Activated CD8-positive, alpha-beta T cell treated with anti-CD3 and anti-CD28 coated beads for 36 hours (primary cell): ENCODE measurements around the gene ATOSA. TPM values are rescaled to one million over a fixed set of nuclear protein-coding genes. Genes with fewer than 3 reads are reported as not detected.

Source experiments
- ATAC-seq: fragments of 200-7000 bp; cut with Tn5 transposase; one replicate; pipeline ENCODE4 v1.10.0; 2021; ENCODE audit warnings: mild to moderate bottlenecking, moderate library complexity
- CTCF ChIA-PET: fragments of 350-600 bp; sonication (Branson Sonifier 250); formaldehyde crosslinking; loops from one replicate; lab custom pipeline; 2021; ENCODE audit warnings: antibody characterized with exemption; lab: Charles Lee
- POLR2A ChIA-PET: fragments of 350-600 bp; sonication (Branson Sonifier 250); formaldehyde crosslinking; loops from one replicate; lab custom pipeline; 2021; ENCODE audit warnings: antibody characterized with exemption; lab: Charles Lee
- DNase-seq: peaks from one replicate; pipeline ENCODE4 v3.0.0-alpha.2; 2020
- H3K27ac Mint-ChIP-seq: one replicate; pipeline ENCODE4 v1.8.0; 2021; ENCODE audit warnings: mild to moderate bottlenecking, mixed read lengths
- H3K27me3 Mint-ChIP-seq: one replicate; pipeline ENCODE4 v1.8.0; 2021; ENCODE audit warnings: mixed read lengths
- H3K36me3 Mint-ChIP-seq: one replicate; pipeline ENCODE4 v1.8.0; 2021; ENCODE audit warnings: low read depth, mixed read lengths
- H3K4me1 Mint-ChIP-seq: one replicate; pipeline ENCODE4 v1.8.0; 2021; ENCODE audit warnings: low read depth, mixed read lengths
- H3K4me3 Mint-ChIP-seq: one replicate; pipeline ENCODE4 v1.8.0; 2021; ENCODE audit warnings: mild to moderate bottlenecking, moderate library complexity, mixed read lengths
- H3K9me3 Mint-ChIP-seq: one replicate; pipeline ENCODE4 v1.8.0; 2021; ENCODE audit warnings: mixed read lengths
- intact Hi-C: fragments of 100-400 bp; cut with micrococcal nuclease; formaldehyde crosslinking; loops from one replicate; pipeline ENCODE4 v1.10.0; 2022
- total RNA-seq, 2 experiments: library from RNA; stranded (reverse); gene quantifications; one replicate each; pipeline ENCODE4 v1.2.3, GENCODE V29; 2021
- TF ChIP-seq, protein P1 (sequence below): fragments of 200-600 bp; IDR thresholded peaks from one replicate; pipeline ENCODE4 v1.8.0; 2022; ENCODE audit warnings: antibody characterized with exemption, mild to moderate bottlenecking

ATOSA gene
- total RNA-seq, 2 experiments from 2014 or later = 13.1 TPM

DNA sequence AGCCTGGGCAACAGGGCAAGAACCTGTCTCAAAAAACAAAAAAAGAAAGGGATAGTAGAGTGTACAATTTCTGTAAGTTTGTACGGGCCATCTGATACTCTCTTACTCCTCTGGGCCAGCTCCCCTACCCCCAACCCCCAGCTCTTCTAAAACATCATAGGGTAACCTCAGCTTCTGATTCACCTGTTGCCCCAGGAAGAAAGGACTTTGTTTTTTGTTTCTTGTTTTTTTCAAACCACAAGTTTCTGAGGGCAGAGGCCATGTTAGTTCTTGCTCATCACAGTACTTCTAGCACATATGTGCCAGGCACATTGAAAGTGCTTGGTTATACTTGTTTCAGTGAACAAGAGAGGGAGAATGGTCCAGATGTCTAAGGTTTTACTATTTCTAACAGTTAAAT, 20.2 kb downstream of the ATOSA start:
- intact Hi-C loops = no loop called here
- TF ChIP-seq, protein P1, sequence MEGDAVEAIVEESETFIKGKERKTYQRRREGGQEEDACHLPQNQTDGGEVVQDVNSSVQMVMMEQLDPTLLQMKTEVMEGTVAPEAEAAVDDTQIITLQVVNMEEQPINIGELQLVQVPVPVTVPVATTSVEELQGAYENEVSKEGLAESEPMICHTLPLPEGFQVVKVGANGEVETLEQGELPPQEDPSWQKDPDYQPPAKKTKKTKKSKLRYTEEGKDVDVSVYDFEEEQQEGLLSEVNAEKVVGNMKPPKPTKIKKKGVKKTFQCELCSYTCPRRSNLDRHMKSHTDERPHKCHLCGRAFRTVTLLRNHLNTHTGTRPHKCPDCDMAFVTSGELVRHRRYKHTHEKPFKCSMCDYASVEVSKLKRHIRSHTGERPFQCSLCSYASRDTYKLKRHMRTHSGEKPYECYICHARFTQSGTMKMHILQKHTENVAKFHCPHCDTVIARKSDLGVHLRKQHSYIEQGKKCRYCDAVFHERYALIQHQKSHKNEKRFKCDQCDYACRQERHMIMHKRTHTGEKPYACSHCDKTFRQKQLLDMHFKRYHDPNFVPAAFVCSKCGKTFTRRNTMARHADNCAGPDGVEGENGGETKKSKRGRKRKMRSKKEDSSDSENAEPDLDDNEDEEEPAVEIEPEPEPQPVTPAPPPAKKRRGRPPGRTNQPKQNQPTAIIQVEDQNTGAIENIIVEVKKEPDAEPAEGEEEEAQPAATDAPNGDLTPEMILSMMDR = no peak
- peak; percentile 93 for ATAC-seq
- Mint-ChIP-seq H3K27me3 (no peaks in the 10 kb centered on the region), H3K4me1 (peaks cover 36% of the 10 kb centered on the region), H3K27ac (no peak overlapping the region), H3K4me3 (no peak overlapping the region), H3K9me3 (no peaks in the 10 kb centered on the region), H3K36me3 (peaks cover 16% of the 10 kb centered on the region)
- peak; percentile 63 for DNase-seq
- POLR2A ChIA-PET = interaction anchor here (0.7 to 1.4 kb wide), 2 partner anchors 12 to 344 kb away, joined by 5 read pairs; no protein-coding TSS in a partner anchor
- CTCF ChIA-PET = interaction anchor here (1.1 kb wide), 2 partner anchors 14 to 76 kb away, joined by 3 to 4 read pairs; no protein-coding TSS in a partner anchor

DNA sequence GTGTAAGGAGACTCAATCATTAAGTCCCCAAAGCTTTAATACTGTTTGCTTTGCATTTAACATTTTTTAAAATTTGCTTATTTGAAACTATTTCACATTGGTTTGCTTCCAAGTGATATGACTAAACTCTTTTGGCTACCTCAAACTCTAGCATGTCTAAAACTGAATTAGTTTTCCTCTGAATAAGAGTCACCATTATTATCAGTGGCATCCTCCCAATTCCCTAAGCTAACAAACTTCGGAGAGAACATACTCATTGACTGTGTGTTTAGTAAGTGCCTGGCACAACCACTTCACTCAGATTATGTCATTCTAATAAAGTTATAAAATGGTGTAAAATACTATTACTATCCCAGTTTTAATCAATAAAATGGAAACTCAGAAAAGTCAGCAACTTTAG, 21.9 kb downstream of the ATOSA start:
- POLR2A ChIA-PET = no interaction called here
- no peaks in the 10 kb centered on the region for H3K27me3 Mint-ChIP-seq
- H3K9me3 Mint-ChIP-seq = no peaks in the 10 kb centered on the region
- intact Hi-C loops = no loop called here
- H3K36me3 Mint-ChIP-seq = peaks cover 11% of the 10 kb centered on the region
- no peak for ATAC-seq
- CTCF ChIA-PET = no interaction called here
- H3K4me3 Mint-ChIP-seq = no peak overlapping the region
- H3K27ac Mint-ChIP-seq = no peak overlapping the region
- DNase-seq = no peak
- TF ChIP-seq, protein P1 = no peak
- peaks cover 36% of the 10 kb centered on the region for H3K4me1 Mint-ChIP-seq

DNA sequence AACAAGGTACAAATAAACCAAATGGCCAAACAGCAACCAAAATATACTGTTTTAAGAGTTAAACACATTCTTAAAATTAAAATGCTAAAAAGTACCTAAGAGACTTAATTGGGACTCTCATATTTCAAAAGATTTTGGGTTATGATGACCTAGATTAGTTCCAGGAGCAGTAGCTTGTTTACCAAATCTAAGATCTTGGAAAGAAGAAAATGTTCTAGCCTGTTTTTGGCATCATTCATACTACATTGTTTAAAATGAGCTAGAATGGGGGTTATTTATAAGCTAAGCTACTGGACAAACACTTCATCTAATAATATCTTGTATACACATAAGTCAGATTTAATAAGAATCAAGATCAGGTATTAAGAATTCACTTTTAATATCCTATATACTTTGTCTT, 22.8 kb downstream of the ATOSA start:
- TF ChIP-seq, protein P1 = no peak
- H3K9me3 Mint-ChIP-seq = no peaks in the 10 kb centered on the region
- no peaks in the 10 kb centered on the region for H3K27me3 Mint-ChIP-seq
- H3K4me1 Mint-ChIP-seq = peaks cover 32% of the 10 kb centered on the region
- ATAC-seq = no peak
- no peak for DNase-seq
- CTCF ChIA-PET = interaction anchor here (0.8 kb wide), 1 partner anchor 17 kb away, joined by 3 read pairs; no protein-coding TSS in a partner anchor
- intact Hi-C loops = no loop called here
- POLR2A ChIA-PET = interaction anchor here (0.6 kb wide), 1 partner anchor 357 kb away, joined by 3 read pairs; no protein-coding TSS in a partner anchor
- H3K4me3 Mint-ChIP-seq = no peak overlapping the region
- no peak overlapping the region for H3K27ac Mint-ChIP-seq
- H3K36me3 Mint-ChIP-seq = peaks cover 10% of the 10 kb centered on the region

DNA sequence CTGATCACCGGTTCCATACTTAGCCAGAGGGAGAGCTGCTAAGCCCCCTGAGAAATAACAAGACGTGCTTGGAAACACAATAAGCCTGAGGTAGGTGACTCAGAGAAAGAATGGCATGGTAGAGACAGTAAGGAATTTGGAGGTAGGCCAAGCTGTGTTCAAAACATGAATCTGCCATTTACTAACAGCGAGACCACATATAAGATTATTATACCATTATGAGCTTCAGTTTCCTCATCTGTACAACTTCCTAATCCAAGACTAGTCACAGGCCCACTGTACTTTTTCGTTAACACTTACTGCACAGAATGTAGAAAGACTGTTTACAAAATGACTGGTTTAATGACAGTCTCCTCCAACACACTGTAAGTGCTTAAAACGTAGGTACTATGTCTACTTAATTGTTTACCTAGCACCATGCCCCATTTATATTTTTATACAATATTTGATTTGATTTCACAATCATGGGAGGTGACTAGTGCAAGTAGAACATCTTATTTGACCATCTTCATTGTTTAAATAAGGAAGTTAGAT, 25.7 kb downstream of the ATOSA start:
- ChIA-PET POLR2A (no interaction called here), CTCF (no interaction called here)
- no peak for DNase-seq
- Mint-ChIP-seq H3K27me3 (no peaks in the 10 kb centered on the region), H3K4me1 (peaks cover 19% of the 10 kb centered on the region), H3K4me3 (no peak overlapping the region), H3K36me3 (peaks cover 5% of the 10 kb centered on the region), H3K27ac (no peak overlapping the region), H3K9me3 (no peaks in the 10 kb centered on the region)
- intact Hi-C loops = no loop called here
- no peak for ATAC-seq
- TF ChIP-seq, protein P1 = no peak

DNA sequence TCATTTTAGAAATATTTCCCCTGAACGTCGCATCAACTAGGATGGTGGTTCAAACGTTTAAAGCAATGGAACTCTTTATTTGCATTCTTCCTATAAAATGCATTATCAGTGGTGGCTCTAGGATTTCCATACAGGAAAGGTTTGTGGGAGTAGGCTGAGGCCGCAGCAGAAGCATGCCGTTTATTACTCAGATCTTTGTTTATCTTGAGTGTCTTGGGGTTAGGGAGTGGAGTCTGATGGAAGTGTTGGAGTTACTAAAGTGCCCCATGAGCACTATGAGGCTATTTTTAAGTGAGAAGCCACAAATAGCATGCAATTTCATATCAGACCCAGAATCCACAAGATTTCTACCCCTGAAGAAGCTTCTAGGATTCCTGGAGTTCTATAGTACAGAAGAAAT, 26.2 kb downstream of the ATOSA start:
- POLR2A ChIA-PET = no interaction called here
- no peak for ATAC-seq

More for the DNA sequence above, 26.2 kb downstream of the ATOSA start:
- intact Hi-C loops = no loop called here
- peaks cover 14% of the 10 kb centered on the region for H3K4me1 Mint-ChIP-seq
- H3K4me3 Mint-ChIP-seq = no peak overlapping the region
- DNase-seq = no peak
- no peaks in the 10 kb centered on the region for H3K9me3 Mint-ChIP-seq
- peak overlapping the region; percentile 30 for H3K27ac Mint-ChIP-seq
- CTCF ChIA-PET = no interaction called here
- TF ChIP-seq, protein P1 = no peak
- no peaks in the 10 kb centered on the region for H3K36me3 Mint-ChIP-seq
- H3K27me3 Mint-ChIP-seq = no peaks in the 10 kb centered on the region
